ENCODE measurements around the gene STMN3.

DNA sequence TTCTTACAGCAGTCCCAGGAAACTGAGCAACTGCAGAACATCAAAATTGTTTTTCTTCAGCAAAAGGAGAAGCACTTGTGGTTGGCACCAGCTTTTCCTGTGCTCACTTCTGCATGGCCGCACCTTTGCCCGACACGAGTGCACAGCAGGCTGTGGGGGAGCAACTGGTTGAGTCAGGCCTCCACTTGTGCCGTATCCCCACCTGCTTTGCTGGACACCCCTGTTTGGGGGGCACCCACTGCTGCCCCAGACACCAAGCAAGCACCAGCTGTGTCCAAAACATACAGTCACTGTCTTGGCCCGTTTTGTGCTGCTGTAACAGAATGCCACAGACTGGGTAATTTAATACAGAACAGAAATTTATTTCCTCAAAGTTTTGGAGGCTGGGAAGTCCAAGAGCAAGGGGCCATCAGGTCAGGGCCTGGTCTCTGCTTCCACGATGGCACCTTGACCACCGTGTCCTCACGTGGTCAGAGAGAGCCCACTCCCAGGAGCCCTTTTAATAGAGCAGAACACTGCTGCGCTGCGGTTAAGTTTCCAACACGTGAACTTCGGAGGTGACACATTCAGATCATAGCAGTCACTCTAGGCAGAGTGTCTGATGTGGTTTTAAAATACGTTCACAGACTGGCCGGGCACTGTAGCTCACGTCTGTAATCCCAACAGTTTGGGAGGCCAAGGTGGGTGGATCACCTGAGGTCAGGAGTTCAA is 17.6 kb downstream of the STMN3 start:
- TF ChIP-seq, protein P1, sequence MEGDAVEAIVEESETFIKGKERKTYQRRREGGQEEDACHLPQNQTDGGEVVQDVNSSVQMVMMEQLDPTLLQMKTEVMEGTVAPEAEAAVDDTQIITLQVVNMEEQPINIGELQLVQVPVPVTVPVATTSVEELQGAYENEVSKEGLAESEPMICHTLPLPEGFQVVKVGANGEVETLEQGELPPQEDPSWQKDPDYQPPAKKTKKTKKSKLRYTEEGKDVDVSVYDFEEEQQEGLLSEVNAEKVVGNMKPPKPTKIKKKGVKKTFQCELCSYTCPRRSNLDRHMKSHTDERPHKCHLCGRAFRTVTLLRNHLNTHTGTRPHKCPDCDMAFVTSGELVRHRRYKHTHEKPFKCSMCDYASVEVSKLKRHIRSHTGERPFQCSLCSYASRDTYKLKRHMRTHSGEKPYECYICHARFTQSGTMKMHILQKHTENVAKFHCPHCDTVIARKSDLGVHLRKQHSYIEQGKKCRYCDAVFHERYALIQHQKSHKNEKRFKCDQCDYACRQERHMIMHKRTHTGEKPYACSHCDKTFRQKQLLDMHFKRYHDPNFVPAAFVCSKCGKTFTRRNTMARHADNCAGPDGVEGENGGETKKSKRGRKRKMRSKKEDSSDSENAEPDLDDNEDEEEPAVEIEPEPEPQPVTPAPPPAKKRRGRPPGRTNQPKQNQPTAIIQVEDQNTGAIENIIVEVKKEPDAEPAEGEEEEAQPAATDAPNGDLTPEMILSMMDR (IDR thresholded peaks at IDR 0.05), result no peak
- no peak for TF ChIP-seq POLR2AphosphoS5 (IDR thresholded peaks at IDR 0.05)
